Measurements from ENCODE around the gene PDIK1L.

DNA sequence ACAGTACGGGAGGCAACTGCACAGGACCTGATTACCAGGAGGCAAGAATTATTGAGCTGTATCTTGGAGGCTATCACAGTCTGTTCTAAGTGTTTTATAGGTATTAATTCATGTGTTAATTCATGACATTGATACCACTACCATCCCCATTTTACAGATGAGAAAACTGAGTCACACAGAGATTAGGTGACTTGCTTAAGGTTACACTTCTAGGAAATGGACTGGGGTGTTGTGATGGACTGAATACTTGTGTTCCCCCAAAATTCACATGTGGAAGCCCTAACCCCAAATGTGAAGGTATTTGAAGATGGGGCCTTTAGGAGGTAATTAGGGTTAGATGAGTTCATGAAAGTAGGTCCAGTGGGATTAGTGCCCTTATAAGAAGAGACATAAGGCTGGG is 34.1 kb upstream of the PDIK1L start:
- no peak for TF ChIP-seq CTCF (IDR thresholded peaks at IDR 0.05 in 4 of 5, conservative IDR thresholded peaks at IDR 0.05 in 1 of 5)
- TF ChIP-seq POLR2A (IDR thresholded peaks at IDR 0.05): no peak
